ENCODE data around the gene BCL7C.
"Not testable (repeated sequence)": the region's sequence is repeated elsewhere in the genome, so short reads cannot be mapped to it uniquely, and the experiment has no call there.

Gene BCL7C

DNA sequence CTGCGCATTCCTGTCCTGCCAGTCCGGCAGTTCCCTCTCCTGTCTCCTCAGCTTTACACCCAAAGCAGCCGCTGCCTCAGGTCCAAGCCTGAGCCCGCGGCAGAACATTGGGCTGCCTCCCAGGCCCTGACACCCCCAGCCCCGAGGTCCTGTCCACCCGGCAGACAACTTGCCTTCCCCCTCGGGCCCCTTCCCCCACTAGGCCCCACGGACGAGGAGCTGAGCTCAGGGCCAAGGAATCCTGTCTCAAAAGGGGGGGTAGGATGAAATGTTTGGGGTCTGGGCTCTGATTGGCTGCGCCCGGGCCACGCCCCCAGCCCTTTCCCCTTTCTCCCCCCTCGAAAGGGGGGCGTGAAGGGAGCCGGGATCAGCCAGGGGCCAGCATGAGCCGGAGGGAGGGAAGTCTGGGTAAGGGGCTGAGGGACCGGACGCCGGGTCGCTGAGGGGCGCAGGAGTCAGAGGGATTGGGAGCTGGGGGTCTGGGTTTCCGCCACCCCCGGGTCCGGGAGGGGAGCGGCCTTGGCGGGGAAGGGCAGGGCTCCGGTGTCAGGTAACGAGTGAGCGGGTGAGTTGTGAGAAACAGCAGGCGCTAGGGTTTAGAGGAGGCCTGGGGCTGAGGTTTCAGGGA lies 2.5 kb upstream of the BCL7C start, which contains the start of gene CTF1:
TSS of gene CTF1 (plus strand) at position 354 of the 628 bp plus-strand sequence. CDS start at position 384, 30 bp downstream.
- DNase-seq (ENCODE audit: low spot score in 2 of 2), result peak in 1 of 2 experiments; percentile 28
- no peak within 1 kb of the TSS for H3K4me3 ChIP-seq
- in situ Hi-C loops (cut with MboI; ENCODE audit: low sequenced_read_pairs), result no loop called here
- H3K36me3 ChIP-seq (replicated peaks), result no peaks in the 10 kb centered on the region
- H3K4me1 ChIP-seq, result peaks cover 15% of the 10 kb centered on the region
- H3K27me3 ChIP-seq (ENCODE audit: low read depth), result no peaks in the 10 kb centered on the region
- no peaks in the 10 kb centered on the region for H3K9me3 ChIP-seq

- H3K27me3 ChIP-seq (ENCODE audit: low read depth), result no peaks in the 10 kb centered on the region
- H3K4me1 ChIP-seq, result peaks cover 13% of the 10 kb centered on the region
- H3K9me3 ChIP-seq, result no peaks in the 10 kb centered on the region
- DNase-seq (ENCODE audit: low spot score in 2 of 2), result no peak
- in situ Hi-C loops (cut with MboI; ENCODE audit: low sequenced_read_pairs), result no loop called here
- no peaks in the 10 kb centered on the region for H3K36me3 ChIP-seq (replicated peaks)
- H3K4me3 ChIP-seq, result no peak overlapping the region
These were observed 1.9 kb upstream of the BCL7C start for GRCh38 chr16:30895627-30896260.

DNA sequence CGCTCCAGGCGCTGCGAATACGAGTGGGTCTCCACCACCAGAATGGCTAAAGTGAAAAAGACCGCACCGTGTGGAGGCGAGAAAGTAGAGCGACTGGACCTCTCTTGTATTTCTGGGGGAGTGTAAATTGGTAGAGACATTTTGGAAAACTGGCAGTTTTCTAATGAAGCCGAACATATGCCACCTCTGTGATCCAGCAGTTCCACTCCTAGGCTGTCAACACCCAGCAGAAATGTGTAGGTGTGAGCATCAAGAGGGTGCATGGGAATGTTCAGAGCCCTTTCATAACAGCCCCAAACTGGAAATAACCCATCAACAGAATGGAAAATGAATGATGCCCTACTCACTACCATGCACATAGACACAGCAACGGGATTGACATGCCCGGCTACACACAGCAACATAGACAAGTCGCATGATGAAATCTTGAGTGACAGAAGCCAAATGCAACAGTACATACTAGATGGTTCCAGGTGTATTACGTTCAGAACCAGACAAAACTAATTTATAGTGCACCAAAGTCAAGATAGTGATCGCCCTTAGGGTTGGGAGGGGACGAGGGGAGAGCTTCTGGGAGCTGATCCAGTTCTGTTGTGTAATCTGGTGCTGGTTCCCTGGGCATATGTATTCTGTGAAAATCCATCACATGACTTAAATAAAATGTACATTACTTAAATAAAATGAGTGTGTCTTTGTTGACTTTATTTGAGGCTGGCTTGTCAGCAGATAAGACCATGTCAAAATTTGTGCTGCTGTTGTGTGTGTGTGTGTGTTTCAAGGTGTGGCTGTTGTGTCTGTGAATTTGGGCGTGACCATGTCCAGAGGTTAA lies 877 bp upstream of the BCL7C start:
- peak overlapping the region; percentile 23 for H3K4me3 ChIP-seq
- no peaks in the 10 kb centered on the region for H3K9me3 ChIP-seq
- no peaks in the 10 kb centered on the region for H3K36me3 ChIP-seq (replicated peaks)
- H3K4me1 ChIP-seq, result peaks cover 13% of the 10 kb centered on the region
- no peaks in the 10 kb centered on the region for H3K27me3 ChIP-seq (ENCODE audit: low read depth)
- in situ Hi-C loops (cut with MboI; ENCODE audit: low sequenced_read_pairs), result no loop called here
- no peak for DNase-seq (ENCODE audit: low spot score in 2 of 2)

DNA sequence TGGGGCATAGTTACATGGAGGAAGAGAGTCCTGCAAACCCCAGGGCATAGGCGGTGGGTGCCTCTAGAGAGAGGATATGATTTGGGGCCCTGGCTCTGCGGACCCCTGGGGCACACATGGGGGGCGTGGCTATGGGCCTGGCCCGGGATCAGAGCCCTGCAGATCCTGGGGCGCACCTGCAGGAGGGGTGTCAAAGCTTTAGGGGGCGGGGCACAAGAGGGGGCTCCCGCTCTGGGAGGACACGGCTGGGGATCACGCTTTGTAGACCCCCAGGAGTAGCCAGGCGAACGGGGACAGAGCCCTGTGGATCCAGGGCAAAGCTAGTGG lies 497 bp downstream of the BCL7C start:
- Histone ChIP-seq H3K4me1 (peaks cover 13% of the 10 kb centered on the region), H3K4me3 (peak overlapping the region; percentile 66), H3K27me3 (ENCODE audit: low read depth) (no peaks in the 10 kb centered on the region), H3K36me3 (replicated peaks) (peaks cover 12% of the 10 kb centered on the region), H3K9me3 (no peaks in the 10 kb centered on the region)
- in situ Hi-C loops (cut with MboI; ENCODE audit: low sequenced_read_pairs), result no loop called here
- no peak for DNase-seq (ENCODE audit: low spot score in 2 of 2)

GRCh38 chr16:30892670-30893416 lies 1.0 kb downstream of the BCL7C start:
- Histone ChIP-seq H3K9me3 (no peaks in the 10 kb centered on the region), H3K4me1 (peaks cover 13% of the 10 kb centered on the region), H3K4me3 (peak overlapping the region; percentile 66), H3K27me3 (ENCODE audit: low read depth) (no peaks in the 10 kb centered on the region), H3K36me3 (replicated peaks) (peaks cover 12% of the 10 kb centered on the region)
- no peak for DNase-seq (ENCODE audit: low spot score in 2 of 2)
- in situ Hi-C loops (cut with MboI; ENCODE audit: low sequenced_read_pairs), result no loop called here

- DNase-seq (ENCODE audit: low spot score in 2 of 2); H3K9me3 ChIP-seq; H3K4me1 ChIP-seq; in situ Hi-C loops (cut with MboI; ENCODE audit: low sequenced_read_pairs); H3K27me3 ChIP-seq (ENCODE audit: low read depth); H3K4me3 ChIP-seq: not testable (repeated sequence)
- peaks cover 19% of the 10 kb centered on the region for H3K36me3 ChIP-seq (replicated peaks)
These were observed 2.6 kb downstream of the BCL7C start for GRCh38 chr16:30891043-30891823.

- Histone ChIP-seq H3K4me1 (peaks cover 8% of the 10 kb centered on the region), H3K27me3 (ENCODE audit: low read depth) (no peaks in the 10 kb centered on the region), H3K9me3 (no peaks in the 10 kb centered on the region), H3K36me3 (replicated peaks) (peaks cover 29% of the 10 kb centered on the region), H3K4me3 (no peak overlapping the region)
- no peak for DNase-seq (ENCODE audit: low spot score in 2 of 2)
- in situ Hi-C loops (cut with MboI; ENCODE audit: low sequenced_read_pairs), result no loop called here
These were observed 4.2 kb downstream of the BCL7C start for GRCh38 chr16:30889721-30890120.

DNA sequence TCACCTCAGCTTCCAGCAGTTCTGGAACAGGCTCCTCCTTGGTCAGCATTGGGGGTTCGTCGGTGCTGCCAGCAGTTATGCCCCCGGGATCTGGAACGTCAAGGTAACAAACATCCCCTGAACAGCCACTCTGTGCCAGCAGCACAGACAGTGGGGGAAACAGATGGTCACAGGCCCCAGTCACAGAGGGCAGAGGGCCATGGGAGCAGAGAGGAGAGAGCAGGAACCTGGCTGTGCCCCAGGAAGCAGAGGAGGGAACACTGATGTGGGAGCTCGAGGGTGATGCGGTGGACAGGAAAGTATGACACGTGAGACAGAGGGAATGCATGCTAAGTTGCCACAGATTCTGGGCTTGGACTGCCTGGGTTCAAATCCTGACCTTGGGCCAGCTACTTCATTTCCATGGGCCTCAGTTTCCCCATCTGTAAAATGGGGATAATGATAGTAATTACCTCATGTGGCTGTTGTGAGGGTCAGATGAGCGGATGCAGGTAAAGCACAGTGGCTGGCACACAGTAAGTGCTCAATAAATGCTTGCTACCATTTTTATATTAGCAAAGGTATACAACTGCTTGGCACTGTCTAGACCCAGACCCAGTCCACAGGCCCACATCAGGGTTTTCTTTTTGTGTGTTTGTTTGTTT lies 4.9 kb downstream of the BCL7C start:
- Histone ChIP-seq H3K4me3 (no peak overlapping the region), H3K9me3 (no peaks in the 10 kb centered on the region), H3K4me1 (0 out of 2 replicates have a peak, but pooled peaks cover 3% of the 10 kb centered on the region), H3K27me3 (ENCODE audit: low read depth) (no peaks in the 10 kb centered on the region), H3K36me3 (replicated peaks) (peaks cover 30% of the 10 kb centered on the region)
- DNase-seq (ENCODE audit: low spot score in 2 of 2), result no peak
- in situ Hi-C loops (cut with MboI; ENCODE audit: low sequenced_read_pairs), result no loop called here

DNA sequence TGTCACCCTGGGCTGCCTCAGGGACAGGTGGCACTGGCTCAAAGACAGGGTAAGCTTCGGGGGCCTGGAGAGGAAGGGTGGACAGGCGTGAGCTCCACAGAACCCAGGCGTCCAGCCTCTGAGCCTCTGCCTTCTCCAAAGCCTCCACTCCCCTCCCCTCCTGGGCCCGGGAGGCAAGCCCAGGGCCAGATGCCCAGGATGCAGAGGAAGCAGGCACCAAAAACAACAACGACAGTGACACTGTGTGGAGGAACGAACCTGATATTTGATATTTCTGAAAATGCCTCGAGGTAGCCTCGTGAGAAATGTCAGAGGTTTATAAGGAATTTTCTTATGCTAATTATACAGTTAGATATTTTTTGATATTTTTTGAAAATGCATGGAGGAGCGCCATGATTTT lies 6.0 kb downstream of the BCL7C start:
- H3K4me1 ChIP-seq, result no peaks in the 10 kb centered on the region
- H3K36me3 ChIP-seq (replicated peaks), result peaks cover 30% of the 10 kb centered on the region
- H3K9me3 ChIP-seq, result no peaks in the 10 kb centered on the region
- no peak for DNase-seq (ENCODE audit: low spot score in 2 of 2)
- no peak overlapping the region for H3K4me3 ChIP-seq
- in situ Hi-C loops (cut with MboI; ENCODE audit: low sequenced_read_pairs), result no loop called here
- no peaks in the 10 kb centered on the region for H3K27me3 ChIP-seq (ENCODE audit: low read depth)

DNA sequence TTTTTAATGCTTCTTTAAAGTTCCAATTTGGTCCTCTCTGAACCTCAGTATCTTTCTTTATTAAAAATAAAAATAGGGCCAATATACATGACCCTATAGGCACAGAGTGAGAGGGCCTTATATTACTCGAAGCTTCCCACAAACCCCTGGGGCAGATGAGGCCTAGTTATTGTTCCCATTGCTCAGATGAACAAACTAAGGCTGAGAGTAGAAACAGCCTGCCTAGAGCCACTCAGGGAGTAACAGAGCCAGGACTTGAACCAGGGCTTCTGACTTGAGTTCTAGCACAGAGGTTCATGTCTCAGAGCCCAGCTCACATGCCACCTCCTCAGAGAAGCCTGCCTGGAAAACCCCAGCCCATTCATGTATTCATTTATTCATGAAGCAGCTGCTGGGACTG lies 7.7 kb downstream of the BCL7C start:
- Histone ChIP-seq H3K27me3 (ENCODE audit: low read depth) (no peaks in the 10 kb centered on the region), H3K4me3 (no peak overlapping the region), H3K36me3 (replicated peaks) (peaks cover 30% of the 10 kb centered on the region), H3K4me1 (no peaks in the 10 kb centered on the region), H3K9me3 (no peaks in the 10 kb centered on the region)
- in situ Hi-C loops (cut with MboI; ENCODE audit: low sequenced_read_pairs), result no loop called here
- no peak for DNase-seq (ENCODE audit: low spot score in 2 of 2)

- peaks cover 30% of the 10 kb centered on the region for H3K36me3 ChIP-seq (replicated peaks)
- no peaks in the 10 kb centered on the region for H3K9me3 ChIP-seq
- no peak for DNase-seq (ENCODE audit: low spot score in 2 of 2)
- no peaks in the 10 kb centered on the region for H3K27me3 ChIP-seq (ENCODE audit: low read depth)
- in situ Hi-C loops (cut with MboI; ENCODE audit: low sequenced_read_pairs), result no loop called here
- no peak overlapping the region for H3K4me3 ChIP-seq
- H3K4me1 ChIP-seq, result no peaks in the 10 kb centered on the region
These were observed 8.7 kb downstream of the BCL7C start for GRCh38 chr16:30885196-30885595.

- Histone ChIP-seq H3K36me3 (replicated peaks) (peaks cover 30% of the 10 kb centered on the region), H3K4me1 (no peaks in the 10 kb centered on the region), H3K27me3 (ENCODE audit: low read depth) (no peaks in the 10 kb centered on the region), H3K9me3 (no peaks in the 10 kb centered on the region), H3K4me3 (no peak overlapping the region)
- in situ Hi-C loops (cut with MboI; ENCODE audit: low sequenced_read_pairs), result no loop called here
- DNase-seq (ENCODE audit: low spot score in 2 of 2), result no peak
These were observed 9.1 kb downstream of the BCL7C start for GRCh38 chr16:30884760-30885159.

All from HAP-1 (cell line).